Adrenal gland (tissue), 5 donors: ENCODE measurements around the gene PPP3CA.

Source experiments
- POLR2A ChIP-seq, 2 donors: fragments of 450-650 bp; IDR thresholded peaks; one replicate each; pipeline ENCODE4 v1.6.1; 2017; ENCODE audit warnings: antibody characterized with exemption in 2 of 2, mild to moderate bottlenecking in 2 of 2, moderate library complexity in 1 of 2
- TF ChIP-seq, protein P1 (sequence below), 6 experiments: fragments of 450-650 bp in 4 of 6; fragments of 200-600 bp in 2 of 6; sonication (generic) in 1 of 6; IDR thresholded peaks; 1 replicate in 5 of 6; 2 replicates in 1 of 6; pipeline versions ENCODE4 v1.5.1 to v1.8.0; 2016 to 2021; ENCODE audit warnings: antibody characterized with exemption in 6 of 6, mild to moderate bottlenecking in 2 of 6, moderate library complexity in 1 of 6
- donor health status: DM: no; HTN: no; CAD: no.

DNA sequence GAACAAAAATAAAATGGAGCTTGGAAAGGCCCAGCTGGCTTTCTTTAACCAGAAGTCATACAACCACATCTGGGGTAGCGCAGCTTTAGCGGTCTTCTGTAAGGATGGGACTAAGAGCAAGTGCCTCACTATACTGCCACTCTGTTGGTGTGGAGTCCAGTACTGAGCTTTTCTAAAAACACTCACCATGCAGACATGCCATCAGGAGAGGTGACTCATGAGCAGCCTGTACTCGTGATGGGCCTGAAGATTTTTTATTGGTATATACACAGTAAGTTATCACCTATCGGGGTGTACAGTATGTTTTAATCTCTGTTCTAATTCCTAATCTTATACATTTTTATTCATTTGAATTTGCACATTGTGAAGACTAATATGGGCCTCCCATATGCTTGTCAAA lies 9.6 kb downstream of the PPP3CA start:
- TF ChIP-seq POLR2A (IDR thresholded peaks at IDR 0.05): no peak
- TF ChIP-seq, protein P1, sequence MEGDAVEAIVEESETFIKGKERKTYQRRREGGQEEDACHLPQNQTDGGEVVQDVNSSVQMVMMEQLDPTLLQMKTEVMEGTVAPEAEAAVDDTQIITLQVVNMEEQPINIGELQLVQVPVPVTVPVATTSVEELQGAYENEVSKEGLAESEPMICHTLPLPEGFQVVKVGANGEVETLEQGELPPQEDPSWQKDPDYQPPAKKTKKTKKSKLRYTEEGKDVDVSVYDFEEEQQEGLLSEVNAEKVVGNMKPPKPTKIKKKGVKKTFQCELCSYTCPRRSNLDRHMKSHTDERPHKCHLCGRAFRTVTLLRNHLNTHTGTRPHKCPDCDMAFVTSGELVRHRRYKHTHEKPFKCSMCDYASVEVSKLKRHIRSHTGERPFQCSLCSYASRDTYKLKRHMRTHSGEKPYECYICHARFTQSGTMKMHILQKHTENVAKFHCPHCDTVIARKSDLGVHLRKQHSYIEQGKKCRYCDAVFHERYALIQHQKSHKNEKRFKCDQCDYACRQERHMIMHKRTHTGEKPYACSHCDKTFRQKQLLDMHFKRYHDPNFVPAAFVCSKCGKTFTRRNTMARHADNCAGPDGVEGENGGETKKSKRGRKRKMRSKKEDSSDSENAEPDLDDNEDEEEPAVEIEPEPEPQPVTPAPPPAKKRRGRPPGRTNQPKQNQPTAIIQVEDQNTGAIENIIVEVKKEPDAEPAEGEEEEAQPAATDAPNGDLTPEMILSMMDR (IDR thresholded peaks at IDR 0.05): no peak
